Measurements from ENCODE around the gene ELOA2.
A peak's percentile ranks its signal among the peaks of the same experiment; 100 is the strongest.

GRCh38 chr18:47036298-47036874 lies 965 bp upstream of the ELOA2 start:
- TF ChIP-seq CTCF (conservative IDR thresholded peaks at IDR 0.05; ENCODE audit: low read length) (peak; percentile 75), EZH2phosphoT487 (IDR thresholded peaks at IDR 0.05; ENCODE audit: borderline replicate concordance, low read depth, low read length) (no peak)
